Measurements from ENCODE around the gene NEK4. TPM values are rescaled to one million over a fixed set of nuclear protein-coding genes. Genes with fewer than 3 reads are reported as not detected.

The NEK4 gene
- total and polyA plus RNA-seq, 10 of the 15 experiments (the other 5 are each of a cell fraction or from before 2014, with no cell fraction given): 7.0 to 29.1 (median 16.4) TPM

DNA sequence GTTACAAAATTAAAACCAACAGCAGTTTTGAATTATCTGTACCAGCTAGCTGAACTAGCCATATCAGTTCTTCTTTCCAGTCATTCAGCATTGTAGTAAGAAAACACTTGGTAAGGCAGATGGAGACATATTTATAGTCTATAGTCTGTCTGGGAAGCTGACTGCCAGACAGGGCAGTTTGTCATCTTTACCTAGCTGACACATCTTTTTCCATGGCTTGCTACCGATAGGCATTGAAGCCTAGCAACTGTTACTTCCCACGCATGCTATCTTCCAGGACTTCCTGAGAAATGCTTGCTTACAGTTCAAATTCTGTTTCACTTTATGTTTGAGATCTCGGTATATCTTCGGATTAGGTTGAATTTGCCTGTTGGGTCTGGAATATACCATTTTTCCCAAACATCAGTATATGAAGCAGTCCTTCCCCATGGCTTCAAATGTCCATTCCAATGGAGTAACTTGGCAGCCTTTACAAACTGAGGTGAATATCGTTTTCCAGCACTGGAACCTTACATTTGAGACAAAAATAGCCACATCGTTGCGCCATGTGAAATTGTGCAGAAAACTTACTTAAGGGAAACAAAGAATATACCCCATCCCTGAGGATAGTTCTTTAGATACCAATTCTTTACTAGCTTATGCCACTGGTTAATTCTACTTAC is 76.1 kb downstream of the NEK4 start:
- no peaks in the 10 kb centered on the region for H3K27me3 ChIP-seq (replicated peaks in 1 of 2; ENCODE audit: control insufficient read depth in 2 of 2, insufficient read depth in 2 of 2, low read length in 1 of 2)
- FAIRE-seq: no peak

More for the DNA sequence above, 76.1 kb downstream of the NEK4 start:
- peaks cover 19 to 54% of the 10 kb centered on the region in 2 experiments for H3K36me3 ChIP-seq (ENCODE audit: control insufficient read depth in 2 of 2, insufficient read depth in 2 of 2, low read length in 1 of 2)
- H3K79me2 ChIP-seq (ENCODE audit: control insufficient read depth, insufficient read depth, low read length): peaks cover 16% of the 10 kb centered on the region
- H4K20me1 ChIP-seq (ENCODE audit: control insufficient read depth, insufficient read depth): no peaks in the 10 kb centered on the region
- ChIA-PET RAD21 (ENCODE audit: unreplicated experiment) (no interaction called here), CTCF (no interaction called here), POLR2A (no interaction called here), SMC1A (ENCODE audit: uncharacterized antibody, unreplicated experiment) (interaction anchor here (1.0 to 1.7 kb wide), 3 partner anchors 8 to 149 kb away, joined by 3 to 5 read pairs (median 3); no protein-coding TSS in a partner anchor)
- 86% methylated on average over 7 of the region's 7 CpGs for WGBS (ENCODE audit: insufficient coverage, insufficient replicate concordance, low lambda C conversion rate, missing lambda C conversion rate)
- peaks cover 36% of the 10 kb centered on the region for H3K4me1 ChIP-seq (ENCODE audit: control insufficient read depth, insufficient read depth, low read length)
- in situ Hi-C loops (cut with MboI) (no loop called here), intact Hi-C loops (cut with micrococcal nuclease; ENCODE audit: unreplicated experiment) (no loop called here)
- no peak overlapping the region for H3K27ac ChIP-seq (ENCODE audit: control insufficient read depth, insufficient read depth)
- H3K4me2 ChIP-seq (ENCODE audit: control insufficient read depth, insufficient read depth): no peak overlapping the region; the same call in 1 of the 2 replicates
- no peak for DNase-seq (ENCODE audit: low read depth, low spot score)
- no peak overlapping the region for H3K9ac ChIP-seq (ENCODE audit: control insufficient read depth, insufficient read depth, low read length)
- no peak for ATAC-seq
- TSS peak; percentile 72 for BruUV-seq (replicated peaks)
- no peak overlapping the region for H2AFZ ChIP-seq (ENCODE audit: control insufficient read depth, low read depth, low read length)
- H3K4me3 ChIP-seq: no peak overlapping the region
- no peaks in the 10 kb centered on the region for H3K9me3 ChIP-seq (replicated peaks; ENCODE audit: control insufficient read depth, insufficient read depth, low read length)
- no peak for TF ChIP-seq RCOR1 (conservative IDR thresholded peaks at IDR 0.05; ENCODE audit: low read depth, low read length)
- no peak for TF ChIP-seq TARDBP (IDR thresholded peaks at IDR 0.05; ENCODE audit: borderline replicate concordance)
- TF ChIP-seq, protein P1, sequence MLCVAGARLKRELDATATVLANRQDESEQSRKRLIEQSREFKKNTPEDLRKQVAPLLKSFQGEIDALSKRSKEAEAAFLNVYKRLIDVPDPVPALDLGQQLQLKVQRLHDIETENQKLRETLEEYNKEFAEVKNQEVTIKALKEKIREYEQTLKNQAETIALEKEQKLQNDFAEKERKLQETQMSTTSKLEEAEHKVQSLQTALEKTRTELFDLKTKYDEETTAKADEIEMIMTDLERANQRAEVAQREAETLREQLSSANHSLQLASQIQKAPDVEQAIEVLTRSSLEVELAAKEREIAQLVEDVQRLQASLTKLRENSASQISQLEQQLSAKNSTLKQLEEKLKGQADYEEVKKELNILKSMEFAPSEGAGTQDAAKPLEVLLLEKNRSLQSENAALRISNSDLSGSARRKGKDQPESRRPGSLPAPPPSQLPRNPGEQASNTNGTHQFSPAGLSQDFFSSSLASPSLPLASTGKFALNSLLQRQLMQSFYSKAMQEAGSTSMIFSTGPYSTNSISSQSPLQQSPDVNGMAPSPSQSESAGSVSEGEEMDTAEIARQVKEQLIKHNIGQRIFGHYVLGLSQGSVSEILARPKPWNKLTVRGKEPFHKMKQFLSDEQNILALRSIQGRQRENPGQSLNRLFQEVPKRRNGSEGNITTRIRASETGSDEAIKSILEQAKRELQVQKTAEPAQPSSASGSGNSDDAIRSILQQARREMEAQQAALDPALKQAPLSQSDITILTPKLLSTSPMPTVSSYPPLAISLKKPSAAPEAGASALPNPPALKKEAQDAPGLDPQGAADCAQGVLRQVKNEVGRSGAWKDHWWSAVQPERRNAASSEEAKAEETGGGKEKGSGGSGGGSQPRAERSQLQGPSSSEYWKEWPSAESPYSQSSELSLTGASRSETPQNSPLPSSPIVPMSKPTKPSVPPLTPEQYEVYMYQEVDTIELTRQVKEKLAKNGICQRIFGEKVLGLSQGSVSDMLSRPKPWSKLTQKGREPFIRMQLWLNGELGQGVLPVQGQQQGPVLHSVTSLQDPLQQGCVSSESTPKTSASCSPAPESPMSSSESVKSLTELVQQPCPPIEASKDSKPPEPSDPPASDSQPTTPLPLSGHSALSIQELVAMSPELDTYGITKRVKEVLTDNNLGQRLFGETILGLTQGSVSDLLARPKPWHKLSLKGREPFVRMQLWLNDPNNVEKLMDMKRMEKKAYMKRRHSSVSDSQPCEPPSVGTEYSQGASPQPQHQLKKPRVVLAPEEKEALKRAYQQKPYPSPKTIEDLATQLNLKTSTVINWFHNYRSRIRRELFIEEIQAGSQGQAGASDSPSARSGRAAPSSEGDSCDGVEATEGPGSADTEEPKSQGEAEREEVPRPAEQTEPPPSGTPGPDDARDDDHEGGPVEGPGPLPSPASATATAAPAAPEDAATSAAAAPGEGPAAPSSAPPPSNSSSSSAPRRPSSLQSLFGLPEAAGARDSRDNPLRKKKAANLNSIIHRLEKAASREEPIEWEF (IDR thresholded peaks at IDR 0.05; ENCODE audit: insufficient replicate concordance, low read depth, low read length): no peak
- peak; percentile 39; the same call in 1 of the 2 replicates for TF ChIP-seq POLR2A (IDR thresholded peaks at IDR 0.05; ENCODE audit: low read depth, low read length)

Measured in GM12878 (cell line).